GM10248 (cell line): ENCODE results near the gene SNAP91.
"Not testable (repeated sequence)": the region's sequence is repeated elsewhere in the genome, so short reads cannot be mapped to it uniquely, and the experiment has no call there.

Experiments used
- CTCF ChIA-PET: fragments of 300-600 bp; sonication (Branson Sonifier 250); formaldehyde crosslinking; extraction: SDS; loops from one replicate; lab custom pipeline; 2021; ENCODE audit warnings: antibody characterized with exemption; lab: Yijun Ruan, JAX
- POLR2A ChIA-PET: fragments of 350-650 bp; sonication (Branson Sonifier 250); formaldehyde crosslinking; extraction: SDS; loops from one replicate; lab custom pipeline; 2020; ENCODE audit warnings: antibody characterized with exemption; lab: Yijun Ruan, JAX
- DNase-seq: peaks from one replicate; pipeline ENCODE4 v3.0.0; 2012; ENCODE audit errors: extremely low spot score
- CTCF ChIP-seq: IDR thresholded peaks from 2 replicates; pipeline ENCODE4 v1.5.1; 2012; ENCODE audit warnings: mild to moderate bottlenecking, low read depth; ENCODE audit errors: extremely low read depth, missing control alignments, control extremely low read depth

Gene SNAP91

GRCh38 chr6:83708970-83709747 is at the start of gene SNAP91:
Gene SNAP91, minus strand, starts transcription at chr6:83709101. Its CDS starts 1,174 bp downstream, at chr6:83707927.
- ChIA-PET POLR2A (no interaction called here), CTCF (interaction anchor here (0.9 to 1.2 kb wide), 2 partner anchors 11 kb away, joined by 3 to 5 read pairs; no protein-coding TSS in a partner anchor)
- peak; percentile 16 for DNase-seq
- no peak for TF ChIP-seq CTCF

GRCh38 chr6:83758533-83758932 is 49.6 kb upstream of the SNAP91 start:
- POLR2A ChIA-PET: no interaction called here
- no peak for TF ChIP-seq CTCF
- CTCF ChIA-PET: interaction anchor here (1.2 kb wide), 1 partner anchor 24 kb away, joined by 3 read pairs; no protein-coding TSS in a partner anchor
- no peak for DNase-seq

- POLR2A ChIA-PET: no interaction called here
- CTCF ChIA-PET: interaction anchor here (1.4 kb wide), 1 partner anchor 31 kb away, joined by 4 read pairs; no protein-coding TSS in a partner anchor
- TF ChIP-seq CTCF: no peak
- no peak for DNase-seq
These were observed 48.1 kb upstream of the SNAP91 start for GRCh38 chr6:83757021-83757420.

GRCh38 chr6:83756565-83756964 is 47.7 kb upstream of the SNAP91 start:
- DNase-seq: no peak
- POLR2A ChIA-PET: no interaction called here
- CTCF ChIA-PET: interaction anchor here (0.8 to 1.4 kb wide), 2 partner anchors 10 to 31 kb away, joined by 3 to 4 read pairs; no protein-coding TSS in a partner anchor
- TF ChIP-seq CTCF: no peak

- DNase-seq, POLR2A ChIA-PET, CTCF ChIA-PET: not testable (repeated sequence)
These were observed 43.5 kb upstream of the SNAP91 start for GRCh38 chr6:83752375-83752774.

- TF ChIP-seq CTCF: no peak
- ChIA-PET POLR2A (no interaction called here), CTCF (interaction anchor here (0.9 to 1.2 kb wide), 2 partner anchors 17 to 30 kb away, joined by 3 read pairs; no protein-coding TSS in a partner anchor)
- no peak for DNase-seq
These were observed 32.2 kb upstream of the SNAP91 start for GRCh38 chr6:83741089-83741488.

GRCh38 chr6:83735461-83735860 is 26.6 kb upstream of the SNAP91 start:
- no peak for DNase-seq
- CTCF ChIA-PET: no interaction called here
- no peak for TF ChIP-seq CTCF
- POLR2A ChIA-PET: no interaction called here
